ENCODE measurements around the gene DISP3. TPM values are rescaled to one million over a fixed set of nuclear protein-coding genes. Genes with fewer than 3 reads are reported as not detected.

Gene DISP3
- total and polyA plus RNA-seq, 2 of the 13 experiments (the other 11 are each of a cell fraction or from before 2014, with no cell fraction given) = 0.08 to 0.13 TPM

DNA sequence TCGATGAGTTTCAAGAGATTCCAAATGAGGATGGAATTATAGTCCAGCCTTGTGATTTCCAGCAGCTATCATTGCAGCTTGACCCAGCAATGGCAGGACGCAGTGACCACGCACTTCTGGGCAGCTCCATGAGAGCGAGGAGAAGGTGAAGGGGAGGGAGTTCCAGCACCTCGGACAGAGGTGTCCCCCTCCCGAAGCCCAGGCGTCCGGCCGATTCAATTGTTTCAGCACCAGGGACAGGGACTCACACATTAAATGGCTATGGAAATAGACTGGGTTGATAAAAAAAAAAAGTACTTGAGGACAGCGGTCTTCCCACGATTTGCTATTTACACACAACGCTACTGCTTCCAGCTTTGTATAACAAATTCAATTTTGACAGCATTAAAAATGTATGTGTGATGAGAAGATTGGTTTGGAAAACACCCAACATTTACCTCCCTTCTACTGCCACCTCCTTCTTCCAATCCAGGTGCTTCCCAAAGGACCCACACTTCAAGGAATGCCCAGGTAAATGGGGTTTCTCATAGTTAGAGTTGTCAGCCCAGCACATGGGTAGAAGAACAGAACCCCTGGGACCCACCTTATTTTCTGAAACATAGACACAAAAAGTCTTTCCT is 71.8 kb downstream of the DISP3 start (continued):
- TF ChIP-seq, protein P1, sequence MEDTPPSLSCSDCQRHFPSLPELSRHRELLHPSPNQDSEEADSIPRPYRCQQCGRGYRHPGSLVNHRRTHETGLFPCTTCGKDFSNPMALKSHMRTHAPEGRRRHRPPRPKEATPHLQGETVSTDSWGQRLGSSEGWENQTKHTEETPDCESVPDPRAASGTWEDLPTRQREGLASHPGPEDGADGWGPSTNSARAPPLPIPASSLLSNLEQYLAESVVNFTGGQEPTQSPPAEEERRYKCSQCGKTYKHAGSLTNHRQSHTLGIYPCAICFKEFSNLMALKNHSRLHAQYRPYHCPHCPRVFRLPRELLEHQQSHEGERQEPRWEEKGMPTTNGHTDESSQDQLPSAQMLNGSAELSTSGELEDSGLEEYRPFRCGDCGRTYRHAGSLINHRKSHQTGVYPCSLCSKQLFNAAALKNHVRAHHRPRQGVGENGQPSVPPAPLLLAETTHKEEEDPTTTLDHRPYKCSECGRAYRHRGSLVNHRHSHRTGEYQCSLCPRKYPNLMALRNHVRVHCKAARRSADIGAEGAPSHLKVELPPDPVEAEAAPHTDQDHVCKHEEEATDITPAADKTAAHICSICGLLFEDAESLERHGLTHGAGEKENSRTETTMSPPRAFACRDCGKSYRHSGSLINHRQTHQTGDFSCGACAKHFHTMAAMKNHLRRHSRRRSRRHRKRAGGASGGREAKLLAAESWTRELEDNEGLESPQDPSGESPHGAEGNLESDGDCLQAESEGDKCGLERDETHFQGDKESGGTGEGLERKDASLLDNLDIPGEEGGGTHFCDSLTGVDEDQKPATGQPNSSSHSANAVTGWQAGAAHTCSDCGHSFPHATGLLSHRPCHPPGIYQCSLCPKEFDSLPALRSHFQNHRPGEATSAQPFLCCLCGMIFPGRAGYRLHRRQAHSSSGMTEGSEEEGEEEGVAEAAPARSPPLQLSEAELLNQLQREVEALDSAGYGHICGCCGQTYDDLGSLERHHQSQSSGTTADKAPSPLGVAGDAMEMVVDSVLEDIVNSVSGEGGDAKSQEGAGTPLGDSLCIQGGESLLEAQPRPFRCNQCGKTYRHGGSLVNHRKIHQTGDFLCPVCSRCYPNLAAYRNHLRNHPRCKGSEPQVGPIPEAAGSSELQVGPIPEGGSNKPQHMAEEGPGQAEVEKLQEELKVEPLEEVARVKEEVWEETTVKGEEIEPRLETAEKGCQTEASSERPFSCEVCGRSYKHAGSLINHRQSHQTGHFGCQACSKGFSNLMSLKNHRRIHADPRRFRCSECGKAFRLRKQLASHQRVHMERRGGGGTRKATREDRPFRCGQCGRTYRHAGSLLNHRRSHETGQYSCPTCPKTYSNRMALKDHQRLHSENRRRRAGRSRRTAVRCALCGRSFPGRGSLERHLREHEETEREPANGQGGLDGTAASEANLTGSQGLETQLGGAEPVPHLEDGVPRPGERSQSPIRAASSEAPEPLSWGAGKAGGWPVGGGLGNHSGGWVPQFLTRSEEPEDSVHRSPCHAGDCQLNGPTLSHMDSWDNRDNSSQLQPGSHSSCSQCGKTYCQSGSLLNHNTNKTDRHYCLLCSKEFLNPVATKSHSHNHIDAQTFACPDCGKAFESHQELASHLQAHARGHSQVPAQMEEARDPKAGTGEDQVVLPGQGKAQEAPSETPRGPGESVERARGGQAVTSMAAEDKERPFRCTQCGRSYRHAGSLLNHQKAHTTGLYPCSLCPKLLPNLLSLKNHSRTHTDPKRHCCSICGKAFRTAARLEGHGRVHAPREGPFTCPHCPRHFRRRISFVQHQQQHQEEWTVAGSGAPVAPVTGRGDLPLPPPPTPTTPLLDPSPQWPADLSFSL (CRISPR knock-in tag; IDR thresholded peaks at IDR 0.05) = peak; percentile 64; the same call in 1 of the 2 replicates
- no peak for TF ChIP-seq ZFP41 (CRISPR knock-in tag; IDR thresholded peaks at IDR 0.05; ENCODE audit: borderline replicate concordance)
- TF ChIP-seq ZEB1 (IDR thresholded peaks at IDR 0.05; ENCODE audit: insufficient replicate concordance, low read depth) = no peak
- peak; percentile 57; the same call in 1 of the 2 replicates for TF ChIP-seq ZNF225 (CRISPR knock-in tag; IDR thresholded peaks at IDR 0.05)
- TF ChIP-seq RORA (CRISPR knock-in tag; IDR thresholded peaks at IDR 0.05) = no peak
- TF ChIP-seq NPAS2 (CRISPR knock-in tag; IDR thresholded peaks at IDR 0.05; ENCODE audit: borderline replicate concordance) = no peak
- TF ChIP-seq CEBPB (IDR thresholded peaks at IDR 0.05; ENCODE audit: borderline replicate concordance, low read depth, low read length) = no peak
- TF ChIP-seq SIX4 (CRISPR knock-in tag; IDR thresholded peaks at IDR 0.05) = peak; percentile 81
- TF ChIP-seq, protein P2, sequence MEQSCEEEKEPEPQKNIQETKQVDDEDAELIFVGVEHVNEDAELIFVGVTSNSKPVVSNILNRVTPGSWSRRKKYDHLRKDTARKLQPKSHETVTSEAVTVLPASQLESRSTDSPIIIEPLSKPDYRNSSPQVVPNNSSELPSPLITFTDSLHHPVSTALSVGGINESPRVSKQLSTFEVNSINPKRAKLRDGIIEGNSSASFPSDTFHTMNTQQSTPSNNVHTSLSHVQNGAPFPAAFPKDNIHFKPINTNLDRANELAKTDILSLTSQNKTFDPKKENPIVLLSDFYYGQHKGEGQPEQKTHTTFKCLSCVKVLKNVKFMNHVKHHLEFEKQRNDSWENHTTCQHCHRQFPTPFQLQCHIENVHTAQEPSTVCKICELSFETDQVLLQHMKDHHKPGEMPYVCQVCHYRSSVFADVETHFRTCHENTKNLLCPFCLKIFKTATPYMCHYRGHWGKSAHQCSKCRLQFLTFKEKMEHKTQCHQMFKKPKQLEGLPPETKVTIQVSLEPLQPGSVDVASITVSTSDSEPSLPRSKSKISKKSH (CRISPR knock-in tag; IDR thresholded peaks at IDR 0.05; ENCODE audit: borderline replicate concordance) = peak; percentile 63; the same call in 1 of the 2 replicates
- TF ChIP-seq ZNF33A (CRISPR knock-in tag; IDR thresholded peaks at IDR 0.05; ENCODE audit: borderline replicate concordance) = no peak
- 0 out of 2 replicates have a peak, but pooled peaks have one; percentile 75 for TF ChIP-seq ZNF660 (CRISPR knock-in tag; IDR thresholded peaks at IDR 0.05; ENCODE audit: borderline replicate concordance, low read depth)
- peak; percentile 73; the same call in 1 of the 2 replicates for TF ChIP-seq ZNF253 (CRISPR knock-in tag; IDR thresholded peaks at IDR 0.05; ENCODE audit: borderline replicate concordance)
- peak; percentile 95 for TF ChIP-seq SAP130 (CRISPR knock-in tag; IDR thresholded peaks at IDR 0.05; ENCODE audit: low read depth)
- peak; percentile 73 for TF ChIP-seq MED1 (CRISPR knock-in tag; IDR thresholded peaks at IDR 0.05)
- no peak for TF ChIP-seq CHD2 (IDR thresholded peaks at IDR 0.05; ENCODE audit: low read depth, low read length)
- TF ChIP-seq PAWR (CRISPR knock-in tag; IDR thresholded peaks at IDR 0.05; ENCODE audit: borderline replicate concordance) = no peak
- TF ChIP-seq ZNF326 (CRISPR knock-in tag; IDR thresholded peaks at IDR 0.05; ENCODE audit: borderline replicate concordance) = peak; percentile 89; the same call in 1 of the 2 replicates
- peak; percentile 29; the same call in 1 of the 2 replicates for TF ChIP-seq ZNF629 (CRISPR knock-in tag; conservative IDR thresholded peaks at IDR 0.05)
- peak; percentile 95 for TF ChIP-seq ZNF75D (CRISPR knock-in tag; IDR thresholded peaks at IDR 0.05; ENCODE audit: borderline replicate concordance)
- peak; percentile 92 for TF ChIP-seq ZNF296 (CRISPR knock-in tag; conservative IDR thresholded peaks at IDR 0.05)
- 0 out of 2 replicates have a peak, but pooled peaks have one; percentile 75 for TF ChIP-seq MZF1 (CRISPR knock-in tag; IDR thresholded peaks at IDR 0.05; ENCODE audit: borderline replicate concordance)
- no peak for TF ChIP-seq STAG1 (CRISPR knock-in tag; IDR thresholded peaks at IDR 0.05)
- peak; percentile 81; the same call in 1 of the 2 replicates for TF ChIP-seq ZNF674 (CRISPR knock-in tag; IDR thresholded peaks at IDR 0.05; ENCODE audit: low read depth)

Data from HepG2 (cell line).